Adrenal gland (tissue), 12 donors: ENCODE data around the gene LAG3. TPM values are rescaled to one million over a fixed set of nuclear protein-coding genes. Genes with fewer than 3 reads are reported as not detected.
A peak's percentile ranks its signal among the peaks of the same experiment; 100 is the strongest.

Experiments used
- DNase-seq, 7 donors: peaks; one replicate each; pipeline ENCODE4 v3.0.0-alpha.2; 2019 to 2020
- H3K27ac ChIP-seq, 5 donors: fragments of 200-600 bp; sonication (generic) in 4 of 5; 1 replicate in 3 of 5; 2 replicates in 2 of 5; pipeline versions ENCODE4 v1.5.1 to v1.8.0; 2016 to 2020; ENCODE audit warnings: mild to moderate bottlenecking in 1 of 5
- H3K27me3 ChIP-seq: fragments of 200-600 bp; 2 replicates; pipeline ENCODE4 v1.8.0; 2021
- H3K36me3 ChIP-seq, 2 donors: fragments of 200-600 bp; replicated peaks in 1 of 2; 1 replicate in 1 of 2; 2 replicates in 1 of 2; pipeline versions ENCODE4 v1.5.1 to v1.8.0; 2018 to 2022
- H3K4me1 ChIP-seq, 2 donors: fragments of 200-600 bp; replicated peaks in 1 of 2; 1 replicate in 1 of 2; 2 replicates in 1 of 2; pipeline versions ENCODE4 v1.5.1 to v1.8.0; 2018 to 2021
- H3K4me3 ChIP-seq, 4 donors: fragments of 200-600 bp; sonication (generic) in 3 of 4; one replicate each; pipeline ENCODE4 v1.5.1; 2016 to 2018
- H3K9me3 ChIP-seq, 3 donors: fragments of 200-600 bp; sonication (generic) in 1 of 3; replicated peaks in 1 of 3; 1 replicate in 2 of 3; 2 replicates in 1 of 3; pipeline versions ENCODE4 v1.5.1 to v1.8.0; 2016 to 2021
- CTCF ChIP-seq, 6 experiments: fragments of 450-650 bp in 4 of 6; fragments of 200-600 bp in 2 of 6; sonication (generic) in 1 of 6; IDR thresholded peaks; 1 replicate in 5 of 6; 2 replicates in 1 of 6; pipeline versions ENCODE4 v1.5.1 to v1.8.0; 2016 to 2021; ENCODE audit warnings: antibody characterized with exemption in 6 of 6, mild to moderate bottlenecking in 2 of 6, moderate library complexity in 1 of 6
- POLR2A ChIP-seq, 2 donors: fragments of 450-650 bp; IDR thresholded peaks; one replicate each; pipeline ENCODE4 v1.6.1; 2017; ENCODE audit warnings: antibody characterized with exemption in 2 of 2, mild to moderate bottlenecking in 2 of 2, moderate library complexity in 1 of 2
- WGBS, 4 donors: extraction: QIAGEN DNeasy Blood & Tissue Kit in 2 of 4; methylation state at CpG; one replicate each; pipeline versions ENCODE4 v1.1.5 to v1.1.7; 2013 to 2017; 5-methylcytosine and 5-hydroxymethylcytosine counted together
- intact Hi-C, 2 donors: fragments of 100-400 bp; cut with DNase I; formaldehyde crosslinking; loops; one replicate each; pipeline versions ENCODE4 v1.14.1 to v1.15.0; 2022 to 2023
- polyA plus RNA-seq, 3 donors: library from polyadenylated mRNA; stranded (reverse); fragments of 200-250 nt in 2 of 3; fragments of 350-450 nt in 1 of 3; fragmentation: Illumina TruSeq in 1 of 3; extraction: RNeasy Lipid Tissue Mini Kit (QIAGEN cat#74804) in 1 of 3; gene quantifications; one replicate each; pipeline ENCODE4 v1.2.3, GENCODE V29; 2013 to 2014
- total RNA-seq, 9 donors: library from RNA; depleted of rRNA in 4 of 9; stranded (reverse); fragments of >200 nt in 4 of 9; fragments of 120-200 nt in 1 of 9; fragmentation: NEBNext Ultra II Directional in 1 of 9; extraction: Animal tissue kit (Norgen Biotek cat#: 25700) in 1 of 9; gene quantifications; one replicate each; pipeline versions ENCODE4 v1.1.0 to v1.2.4, GENCODE V29; 2013 to 2023
- donor health status: healthy with polysubstance abuse.
- donor health status: Bipolar disorder and iron deficiency.
- donor health status: DM: yes; HTN: yes; CAD: no.
- donor health status: DM: no; HTN: no; CAD: no.
- donor health status: DM: no; HTN: no; CAD: no.
- donor health status: DM: yes; HTN: yes; CAD: no.

Gene LAG3
- total and polyA plus RNA-seq, 12 donors: 0.11 to 4.3 (median 0.71) TPM; not detected in 2

- peaks cover 0 to 10% of the 10 kb centered on the region in 2 donors for H3K36me3 ChIP-seq
- H3K27me3 ChIP-seq: no peaks in the 10 kb centered on the region
- peaks cover 23 to 46% of the 10 kb centered on the region in 2 donors for H3K4me1 ChIP-seq
- WGBS, 4 donors: 42 to 60% (median 52%) methylated on average over 4 to 6 of the region's 6 CpGs
- no peaks in the 10 kb centered on the region for H3K9me3 ChIP-seq
- TF ChIP-seq CTCF (IDR thresholded peaks at IDR 0.05): no peak
- peak in 1 of 7 donors; percentile 30 for DNase-seq
- peak overlapping the region in 2 of 5 donors; percentile 56 to 89 for H3K27ac ChIP-seq
- intact Hi-C loops: no loop called here
- H3K4me3 ChIP-seq: peak overlapping the region in 1 of 4 donors; percentile 98
These were observed 3.8 kb upstream of the LAG3 start for GRCh38 chr12:6768437-6768914.

- no peak for TF ChIP-seq POLR2A (IDR thresholded peaks at IDR 0.05)
- no peak for TF ChIP-seq CTCF (IDR thresholded peaks at IDR 0.05)
- Histone ChIP-seq H3K4me1 (peaks cover 18 to 41% of the 10 kb centered on the region in 2 donors), H3K36me3 (peaks cover 0 to 10% of the 10 kb centered on the region in 2 donors), H3K27ac (peak overlapping the region in 2 of 5 donors; percentile 56 to 89), H3K27me3 (no peaks in the 10 kb centered on the region), H3K9me3 (no peaks in the 10 kb centered on the region), H3K4me3 (peak overlapping the region in 1 of 4 donors; percentile 98)
- WGBS, 4 donors: 64 to 88% (median 68%) methylated on average over 6 of the region's 6 CpGs
- intact Hi-C loops: no loop called here
- DNase-seq: peak in 3 of 7 donors; percentile 37 to 82 (median 40)
These were observed 3.3 kb upstream of the LAG3 start for GRCh38 chr12:6768990-6769389.

- Histone ChIP-seq H3K4me3 (no peak overlapping the region), H3K27me3 (no peaks in the 10 kb centered on the region), H3K4me1 (peaks cover 18 to 37% of the 10 kb centered on the region in 2 donors), H3K27ac (no peak overlapping the region), H3K36me3 (peaks cover 0 to 10% of the 10 kb centered on the region in 2 donors), H3K9me3 (no peaks in the 10 kb centered on the region)
- WGBS, 4 donors: 64 to 77% (median 69%) methylated on average over 4 of the region's 4 CpGs
- TF ChIP-seq CTCF (IDR thresholded peaks at IDR 0.05) (no peak), POLR2A (IDR thresholded peaks at IDR 0.05) (no peak)
- no peak for DNase-seq
- intact Hi-C loops: no loop called here
These were observed 2.7 kb upstream of the LAG3 start for GRCh38 chr12:6769666-6770065.

GRCh38 chr12:6770094-6770493 is 2.2 kb upstream of the LAG3 start:
- Histone ChIP-seq H3K27ac (peak overlapping the region in 1 of 5 donors; percentile 73), H3K4me1 (peaks cover 18 to 33% of the 10 kb centered on the region in 2 donors), H3K9me3 (no peaks in the 10 kb centered on the region), H3K36me3 (peaks cover 0 to 10% of the 10 kb centered on the region in 2 donors), H3K4me3 (no peak overlapping the region), H3K27me3 (no peaks in the 10 kb centered on the region)
- intact Hi-C loops: no loop called here
- no peak for TF ChIP-seq POLR2A (IDR thresholded peaks at IDR 0.05)
- no peak for TF ChIP-seq CTCF (IDR thresholded peaks at IDR 0.05)
- WGBS, 4 donors: 85 to 95% (median 88%) methylated on average over 10 to 12 of the region's 12 CpGs
- DNase-seq: no peak
